Right hindlimb (tissue), 1 donor: ENCODE results near the gene ZBTB11.
"Not testable (repeated sequence)": the region's sequence is repeated elsewhere in the genome, so short reads cannot be mapped to it uniquely, and the experiment has no call there.

Experiments used
- DNase-seq: peaks from one replicate; pipeline ENCODE4 v3.0.0-alpha.2; 2018

ZBTB11 gene

DNA sequence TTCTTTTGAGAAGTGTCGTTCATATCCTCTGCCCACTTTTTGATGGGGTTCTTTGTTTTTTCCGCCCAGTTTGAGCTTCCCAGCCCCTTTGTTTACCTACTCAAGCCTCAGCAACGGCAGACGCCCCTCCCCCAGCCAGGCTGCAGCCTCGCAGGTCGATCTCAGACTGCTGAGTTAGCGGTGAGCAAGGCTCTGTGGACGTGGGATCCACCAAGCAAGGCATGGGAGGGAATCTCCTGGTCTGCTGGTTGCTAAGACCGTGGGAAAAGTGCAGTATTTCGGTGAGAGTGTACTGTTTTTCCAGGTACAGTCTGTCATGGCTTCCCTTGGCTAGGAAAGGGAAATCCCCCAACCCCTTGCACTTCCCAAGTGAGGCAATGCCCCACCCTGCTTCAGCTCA, 71.5 kb downstream of the ZBTB11 start:
- not testable (repeated sequence) for DNase-seq

GRCh38 chr3:101603184-101603583, 73.7 kb downstream of the ZBTB11 start:
- DNase-seq = no peak

DNA sequence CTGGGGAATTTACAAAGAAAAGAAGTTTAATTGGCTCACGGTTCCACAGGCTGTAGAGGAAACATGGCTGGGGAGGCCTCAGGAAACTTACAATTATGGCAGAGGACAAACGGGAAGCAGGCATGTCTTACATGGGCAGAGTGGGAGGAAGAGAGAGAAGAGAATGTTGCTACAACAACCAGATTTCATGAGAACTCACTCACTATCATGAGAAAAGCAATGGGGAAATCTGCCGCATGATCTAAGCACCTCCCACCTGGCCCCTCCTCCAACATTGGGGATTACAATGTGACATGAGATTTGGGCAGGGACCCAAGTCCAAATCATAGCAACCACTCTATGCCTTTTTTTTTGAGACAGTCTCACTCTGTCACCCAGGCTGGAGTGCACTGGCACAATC, 74.2 kb downstream of the ZBTB11 start:
- DNase-seq = no peak
